Urinary bladder (tissue), 4 donors: ENCODE measurements around the gene MYH9. TPM values are rescaled to one million over a fixed set of nuclear protein-coding genes. Genes with fewer than 3 reads are reported as not detected.

ENCODE experiments used
- DNase-seq: peaks from one replicate; pipeline ENCODE4 v3.0.0-alpha.2; 2015; ENCODE audit errors: extremely low spot score
- H3K27ac ChIP-seq: one replicate; pipeline ENCODE4 v1.5.1; 2013; ENCODE audit warnings: low read depth, mild to moderate bottlenecking, moderate library complexity
- H3K36me3 ChIP-seq: one replicate; pipeline ENCODE4 v1.6.1; 2013; ENCODE audit warnings: mild to moderate bottlenecking, moderate library complexity; ENCODE audit not compliant: insufficient read depth
- H3K4me1 ChIP-seq: one replicate; pipeline ENCODE4 v1.6.1; 2013; ENCODE audit warnings: mild to moderate bottlenecking, moderate library complexity; ENCODE audit not compliant: insufficient read depth
- H3K4me3 ChIP-seq: one replicate; pipeline ENCODE4 v1.5.1; 2013; ENCODE audit warnings: low read depth, low read length
- WGBS: extraction: QIAGEN DNeasy Blood & Tissue Kit; methylation state at CpG from one replicate; pipeline ENCODE4 v1.1.7; 2013; 5-methylcytosine and 5-hydroxymethylcytosine counted together
- polyA plus RNA-seq: library from polyadenylated mRNA; stranded (reverse); fragments of 200-250 nt; gene quantifications from one replicate; pipeline ENCODE4 v1.2.3, GENCODE V29; 2013
- total RNA-seq: library from RNA; depleted of rRNA; stranded (reverse); fragments of >200 nt; gene quantifications from one replicate; pipeline ENCODE4 v1.2.3, GENCODE V29; 2014
- donor health status: healthy with polysubstance abuse.
- donor health status: healthy.

Gene MYH9
- total and polyA plus RNA-seq, 2 donors: 150 to 258 TPM

DNA sequence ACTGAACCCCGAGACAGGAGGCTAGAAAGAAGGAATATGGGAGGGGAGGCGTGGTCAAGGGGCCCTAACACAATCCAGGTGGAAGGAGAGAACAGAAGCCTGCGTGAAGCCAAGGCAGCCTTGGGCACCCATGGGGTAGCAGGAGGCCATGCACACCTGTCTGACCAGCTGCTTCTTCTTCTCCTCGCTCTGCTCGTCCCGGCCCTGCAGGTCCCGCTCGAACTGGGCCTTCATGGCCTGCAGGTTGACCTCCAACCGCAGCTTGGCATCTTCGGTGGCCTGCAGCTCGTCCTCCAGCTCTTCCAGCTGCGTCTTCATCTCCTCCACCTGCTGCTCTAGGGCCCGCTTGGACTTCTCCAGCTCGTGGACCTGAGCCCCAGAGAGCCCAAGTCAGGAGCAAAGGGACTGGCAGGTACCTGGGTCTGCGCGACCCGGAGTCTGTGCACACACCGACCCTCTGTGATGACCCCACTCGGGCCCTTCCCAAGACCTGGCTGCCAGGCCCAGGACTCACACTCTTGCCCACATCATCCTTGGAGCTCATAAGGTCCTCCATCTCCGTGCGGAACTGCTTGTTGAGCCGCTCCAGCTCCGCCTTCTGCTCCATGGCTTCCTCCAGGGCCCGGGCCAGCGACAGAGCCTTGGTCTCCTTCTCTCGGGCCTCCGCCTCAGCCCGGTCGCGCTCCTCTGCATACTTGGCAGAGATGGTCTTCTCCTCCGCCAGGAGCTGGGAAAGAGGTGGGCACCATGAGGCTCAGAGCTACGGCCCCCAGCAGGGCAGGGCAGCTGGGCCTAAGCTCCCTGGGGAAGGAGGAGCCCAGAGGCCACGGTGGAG lies 99.0 kb downstream of the MYH9 start:
- Histone ChIP-seq H3K27ac (no peak overlapping the region), H3K36me3 (peaks cover 26% of the 10 kb centered on the region), H3K4me1 (no peaks in the 10 kb centered on the region), H3K4me3 (no peak overlapping the region)
- no peak for DNase-seq
- WGBS: 85% methylated on average over 33 of the region's 33 CpGs

DNA sequence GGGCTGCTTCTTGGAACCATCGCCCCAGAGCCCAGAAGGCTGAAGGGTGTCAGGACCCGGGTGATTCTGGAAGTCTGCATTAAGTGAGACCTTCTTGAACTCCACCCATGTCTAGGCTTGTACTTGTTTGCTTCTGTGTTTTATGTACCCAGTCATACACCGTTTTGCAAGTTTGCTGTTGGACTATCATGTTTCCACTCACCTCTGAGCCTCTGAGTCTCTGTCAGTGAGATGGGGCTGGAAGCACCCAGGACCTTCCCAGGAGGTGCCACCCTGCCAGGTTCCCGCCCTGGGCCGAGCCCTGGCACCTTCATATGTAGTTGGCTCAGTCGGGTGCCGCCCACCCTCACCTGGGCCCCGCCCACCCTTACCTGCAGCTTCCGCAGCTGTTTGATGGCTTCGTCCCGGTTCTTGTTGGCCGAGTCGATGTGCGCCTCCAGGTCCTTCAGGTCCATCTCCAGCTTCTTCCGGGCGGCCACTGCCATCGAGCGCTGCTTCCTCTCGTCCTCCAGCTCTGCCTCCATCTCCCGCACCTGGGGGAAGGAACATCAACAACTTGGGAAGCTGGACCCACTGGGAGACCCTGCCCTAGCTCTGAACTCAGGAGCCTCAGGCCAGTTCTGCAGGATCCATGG lies 99.8 kb downstream of the MYH9 start:
- WGBS: 86% methylated on average over 20 of the region's 20 CpGs
- no peak for DNase-seq
- Histone ChIP-seq H3K36me3 (peaks cover 20% of the 10 kb centered on the region), H3K4me3 (no peak overlapping the region), H3K4me1 (no peaks in the 10 kb centered on the region), H3K27ac (no peak overlapping the region)

DNA sequence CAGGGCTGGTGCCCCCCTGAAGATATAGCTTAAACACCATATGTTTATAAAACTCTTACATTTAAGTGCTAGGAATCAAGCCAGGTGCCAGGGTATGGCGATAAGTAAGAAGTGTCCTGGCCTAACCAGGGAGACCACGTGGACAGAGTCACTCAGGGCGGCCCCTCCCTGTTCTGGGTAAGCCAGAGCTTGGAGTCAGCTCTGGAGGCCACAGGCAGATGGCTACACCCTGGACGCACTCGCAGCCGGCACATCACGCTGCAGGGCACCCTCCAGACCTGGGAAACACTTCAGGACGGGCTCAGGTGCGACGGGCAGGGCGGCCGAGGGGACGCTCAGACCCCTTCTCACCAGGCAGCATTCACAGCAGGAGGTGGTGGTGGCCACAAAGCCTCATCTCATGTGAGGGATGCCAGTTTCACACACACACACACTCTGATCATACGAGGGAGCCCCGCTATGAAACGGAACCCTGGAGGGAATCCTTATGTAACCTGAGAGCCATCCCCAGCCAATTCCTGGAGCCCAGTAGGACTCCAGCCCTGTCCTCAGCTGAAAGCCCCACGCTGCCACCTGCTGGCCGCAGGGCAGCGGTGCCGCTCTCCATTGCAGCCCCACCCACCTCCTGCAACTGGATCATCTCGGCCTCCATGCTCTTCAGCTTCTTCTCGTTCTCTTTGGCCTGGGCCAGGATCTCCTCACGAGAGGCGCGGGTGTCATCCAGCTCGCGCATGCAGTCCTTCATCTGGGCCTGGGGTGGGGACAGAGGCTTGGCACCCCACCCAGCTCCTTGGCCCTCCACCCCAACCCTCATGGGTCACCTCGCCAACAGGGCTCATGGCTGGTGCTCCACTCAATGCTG lies 101.4 kb downstream of the MYH9 start:
- WGBS: 52% methylated on average over 28 of the region's 28 CpGs
- DNase-seq: no peak
- Histone ChIP-seq H3K4me3 (no peak overlapping the region), H3K4me1 (no peaks in the 10 kb centered on the region), H3K36me3 (peaks cover 16% of the 10 kb centered on the region), H3K27ac (peak overlapping the region; percentile 28)

DNA sequence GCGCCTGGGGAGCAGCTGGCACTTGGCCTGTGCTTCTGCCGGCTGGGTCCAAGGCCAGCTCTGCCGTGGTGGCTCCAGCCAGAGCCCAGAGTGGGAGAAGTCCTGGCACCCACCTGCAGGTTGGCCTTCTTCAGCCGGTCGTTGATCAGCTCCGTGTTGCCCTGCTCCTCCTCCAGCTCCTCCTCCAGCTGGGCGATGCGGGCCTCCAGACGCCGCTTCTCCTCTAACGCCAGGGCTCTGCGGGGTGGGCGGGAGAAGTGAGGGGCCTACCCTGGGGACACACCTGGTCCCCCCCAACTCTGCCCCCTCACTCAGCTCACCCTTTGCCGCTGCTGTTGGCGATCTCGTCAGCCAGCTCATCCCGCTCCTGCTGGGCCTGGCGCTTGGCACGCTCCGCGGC lies 102.2 kb downstream of the MYH9 start:
- Histone ChIP-seq H3K36me3 (peaks cover 16% of the 10 kb centered on the region), H3K27ac (no peak overlapping the region)

DNA sequence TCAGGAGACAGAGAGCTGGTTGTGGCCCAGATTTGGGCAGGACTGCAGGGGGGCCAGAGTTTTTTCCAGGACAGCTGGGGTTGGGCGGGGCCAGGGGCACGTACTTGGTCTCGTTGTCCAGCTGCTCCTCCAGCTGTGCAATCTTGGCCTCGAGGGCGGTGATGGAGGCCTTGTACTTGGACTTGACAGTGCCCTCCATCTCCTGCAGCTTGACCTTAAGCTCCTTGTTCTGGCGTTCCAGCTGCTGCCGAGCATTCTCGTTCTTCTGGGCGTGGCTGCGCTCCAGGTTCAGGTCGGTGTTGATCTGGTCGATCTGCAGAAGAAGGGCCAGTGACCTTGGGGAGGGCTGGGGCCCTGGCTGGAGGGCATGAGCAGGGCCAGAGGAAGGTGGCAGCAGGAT lies 102.8 kb downstream of the MYH9 start:
- no peak for DNase-seq
- Histone ChIP-seq H3K36me3 (peaks cover 16% of the 10 kb centered on the region), H3K27ac (no peak overlapping the region), H3K4me3 (no peak overlapping the region), H3K4me1 (no peaks in the 10 kb centered on the region)
- WGBS: 61% methylated on average over 12 of the region's 12 CpGs

More for the DNA sequence above, 102.2 kb downstream of the MYH9 start:
- Histone ChIP-seq H3K4me3 (no peak overlapping the region), H3K4me1 (no peaks in the 10 kb centered on the region)
- 81% methylated on average over 21 of the region's 21 CpGs for WGBS
- DNase-seq: no peak

DNA sequence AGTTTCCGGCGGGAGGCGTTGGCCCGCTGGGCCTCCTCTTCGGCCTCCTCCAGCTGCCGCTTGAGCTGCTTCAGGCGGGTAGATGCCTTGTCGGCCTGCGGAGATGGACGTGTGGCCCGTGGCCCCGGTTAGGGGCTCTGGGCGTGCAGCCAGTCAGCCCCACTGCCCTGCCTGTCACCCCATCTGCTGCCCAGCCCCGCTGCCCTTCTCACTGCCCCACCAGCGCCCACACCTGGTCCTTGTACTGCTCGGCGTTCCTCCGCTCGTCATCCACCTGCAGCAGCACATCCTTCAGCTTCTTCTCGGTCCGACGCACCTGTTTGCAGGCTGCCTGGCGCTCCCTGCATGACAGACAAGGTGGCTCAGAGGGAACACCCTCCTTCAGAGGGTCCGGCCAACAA lies 103.6 kb downstream of the MYH9 start:
- 91% methylated on average over 24 of the region's 24 CpGs for WGBS
- Histone ChIP-seq H3K4me3 (no peak overlapping the region), H3K36me3 (peaks cover 16% of the 10 kb centered on the region), H3K27ac (peak overlapping the region; percentile 28), H3K4me1 (no peaks in the 10 kb centered on the region)
- DNase-seq: no peak

DNA sequence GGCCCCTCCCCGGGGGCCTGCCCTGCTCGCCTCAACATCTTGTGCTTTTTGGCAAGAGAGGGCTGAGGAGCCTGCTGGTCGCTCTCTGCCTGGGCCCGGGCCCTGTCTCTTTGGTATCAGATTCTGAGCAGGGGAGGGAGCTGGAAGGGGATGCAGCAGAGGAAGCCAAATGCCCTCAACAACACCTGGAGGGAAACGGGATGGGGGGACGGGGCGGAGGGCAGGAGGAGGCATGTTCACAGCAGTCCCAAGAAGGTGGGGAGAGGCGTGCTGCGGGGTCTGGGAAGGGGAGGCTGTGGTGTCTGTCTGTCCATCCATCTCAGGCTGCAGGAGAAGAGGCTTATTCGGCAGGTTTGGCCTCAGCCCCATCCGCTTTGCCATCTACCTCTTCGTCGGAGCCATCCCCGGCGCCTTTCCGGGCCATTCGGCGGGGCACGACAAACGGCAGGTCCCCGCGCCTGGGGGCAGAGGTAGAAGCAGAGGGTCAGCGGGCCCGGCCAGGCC lies 105.4 kb downstream of the MYH9 start:
- Histone ChIP-seq H3K4me1 (no peaks in the 10 kb centered on the region), H3K27ac (no peak overlapping the region), H3K36me3 (peaks cover 12% of the 10 kb centered on the region), H3K4me3 (no peak overlapping the region)
- no peak for DNase-seq
- WGBS: 81% methylated on average over 24 of the region's 24 CpGs

DNA sequence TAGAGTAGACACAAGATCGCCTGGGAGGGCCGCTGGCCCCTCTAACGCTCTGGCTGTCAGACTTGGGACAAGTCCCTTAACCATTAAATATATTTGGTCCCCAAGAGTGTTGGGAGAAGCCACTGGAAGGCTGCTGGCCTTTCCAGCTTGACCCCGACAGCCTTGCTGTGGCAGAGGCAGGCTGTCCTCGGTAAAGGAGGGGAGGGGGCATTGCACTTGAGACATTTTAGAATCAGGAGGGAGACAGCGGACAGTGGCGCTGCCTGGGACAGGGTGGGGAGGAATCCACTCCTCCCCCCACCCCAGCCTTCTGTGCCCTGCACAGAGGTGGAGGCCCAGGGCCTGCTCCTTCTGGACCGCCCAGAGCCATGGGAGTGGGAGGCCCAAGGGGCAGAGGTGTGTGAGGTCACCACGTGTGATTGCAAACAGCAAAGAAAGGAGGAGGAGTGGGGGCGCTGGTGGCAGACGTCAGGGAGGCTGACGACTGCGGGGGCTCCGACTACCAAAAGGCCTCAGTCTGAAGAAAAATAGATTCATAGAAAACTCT lies 105.9 kb downstream of the MYH9 start:
- Histone ChIP-seq H3K4me3 (no peak overlapping the region), H3K27ac (peak overlapping the region; percentile 19), H3K4me1 (no peaks in the 10 kb centered on the region), H3K36me3 (peaks cover 11% of the 10 kb centered on the region)
- WGBS: 76% methylated on average over 14 of the region's 14 CpGs
- no peak for DNase-seq

DNA sequence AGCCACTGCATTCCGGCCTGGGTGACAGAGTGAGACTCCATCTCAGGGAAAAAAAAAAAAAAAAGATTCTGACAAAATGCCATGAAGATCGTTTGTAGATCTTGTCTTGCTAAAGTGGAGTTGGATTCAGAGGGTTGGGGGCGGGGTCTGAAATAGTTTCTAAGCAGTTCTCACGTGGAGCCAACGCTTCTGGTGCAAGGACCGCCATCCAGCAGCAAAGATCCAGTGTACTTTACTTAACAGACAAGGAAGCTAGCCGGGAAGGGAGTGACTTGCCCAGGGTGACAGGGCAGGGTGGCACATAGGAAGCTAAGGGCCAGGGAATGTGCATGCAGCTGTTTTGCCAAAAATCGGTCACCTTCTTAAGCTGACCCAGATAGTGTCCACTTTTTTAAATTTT lies 107.4 kb downstream of the MYH9 start:
- no peak for DNase-seq
- H3K36me3 ChIP-seq: peaks cover 10% of the 10 kb centered on the region

DNA sequence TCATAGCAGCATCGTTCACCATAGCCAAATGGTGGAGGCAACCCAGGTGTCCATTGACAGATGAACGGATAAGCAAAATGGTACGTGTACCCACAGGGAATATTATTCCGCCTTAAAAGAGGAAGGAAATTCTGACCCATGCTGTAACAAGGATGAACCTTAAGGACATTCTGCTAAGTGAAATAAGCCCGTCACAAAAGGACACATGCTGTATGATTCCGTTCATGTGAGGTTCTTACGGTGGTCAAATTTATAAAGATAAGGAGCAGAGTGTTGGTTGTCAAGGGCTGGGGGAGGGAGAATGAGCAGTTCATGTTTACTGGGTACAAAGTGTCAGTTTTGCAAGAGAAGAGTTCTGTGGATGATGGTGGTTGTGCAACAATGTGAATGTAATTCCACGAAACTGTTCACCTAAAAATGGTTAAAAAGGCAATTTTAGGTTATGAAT lies 108.5 kb downstream of the MYH9 start:
- H3K36me3 ChIP-seq: peaks cover 6% of the 10 kb centered on the region
- 63% methylated on average over 8 of the region's 8 CpGs for WGBS
- no peaks in the 10 kb centered on the region for H3K4me1 ChIP-seq
- no peak overlapping the region for H3K27ac ChIP-seq
- DNase-seq: no peak
- no peak overlapping the region for H3K4me3 ChIP-seq

More for the DNA sequence above, 107.4 kb downstream of the MYH9 start:
- Histone ChIP-seq H3K4me3 (no peak overlapping the region), H3K4me1 (no peaks in the 10 kb centered on the region), H3K27ac (no peak overlapping the region)
- WGBS: 58% methylated on average over 8 of the region's 8 CpGs

DNA sequence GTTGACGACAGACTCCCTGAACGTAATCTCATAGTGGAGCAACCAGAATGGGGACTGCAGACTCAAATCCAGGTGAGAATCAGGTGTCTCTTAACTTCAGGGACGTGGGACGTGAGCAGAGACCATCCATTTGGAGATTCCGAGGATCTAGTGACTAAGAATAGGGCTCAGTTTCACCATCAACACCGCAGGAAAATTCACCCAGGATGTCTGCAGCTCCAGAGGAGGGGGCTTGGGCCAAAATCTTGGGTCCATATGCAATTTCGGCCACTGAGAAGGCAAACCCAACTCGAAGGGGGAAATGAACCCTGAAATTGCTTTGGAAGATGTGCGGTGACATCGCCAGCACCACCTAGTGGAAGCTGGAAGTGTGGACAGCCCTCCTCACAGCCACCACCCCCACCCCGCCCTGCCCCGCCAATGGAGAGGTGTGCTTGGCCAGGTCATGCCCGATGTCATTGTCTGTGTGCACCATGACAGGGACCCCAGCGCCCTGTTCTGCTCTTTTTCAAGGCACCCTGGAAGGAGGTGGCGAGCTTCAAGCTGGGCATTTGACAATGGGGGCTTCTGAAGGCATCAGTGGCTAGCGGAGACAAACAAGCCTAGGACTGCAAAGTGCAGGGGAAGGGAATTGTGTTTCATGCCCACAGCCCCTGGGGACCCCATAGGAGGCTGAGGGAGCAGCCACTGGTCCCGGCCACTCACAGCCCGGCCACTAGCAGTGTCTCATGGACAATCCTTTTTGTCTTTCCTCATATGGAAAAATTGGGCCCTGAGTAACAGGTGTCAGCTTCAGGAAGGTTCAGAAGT lies 110.1 kb downstream of the MYH9 start:
- H3K36me3 ChIP-seq: peaks cover 4% of the 10 kb centered on the region
- no peak overlapping the region for H3K27ac ChIP-seq
- no peaks in the 10 kb centered on the region for H3K4me1 ChIP-seq
- H3K4me3 ChIP-seq: no peak overlapping the region
- DNase-seq: no peak
- WGBS: 27% methylated on average over 18 of the region's 18 CpGs

DNA sequence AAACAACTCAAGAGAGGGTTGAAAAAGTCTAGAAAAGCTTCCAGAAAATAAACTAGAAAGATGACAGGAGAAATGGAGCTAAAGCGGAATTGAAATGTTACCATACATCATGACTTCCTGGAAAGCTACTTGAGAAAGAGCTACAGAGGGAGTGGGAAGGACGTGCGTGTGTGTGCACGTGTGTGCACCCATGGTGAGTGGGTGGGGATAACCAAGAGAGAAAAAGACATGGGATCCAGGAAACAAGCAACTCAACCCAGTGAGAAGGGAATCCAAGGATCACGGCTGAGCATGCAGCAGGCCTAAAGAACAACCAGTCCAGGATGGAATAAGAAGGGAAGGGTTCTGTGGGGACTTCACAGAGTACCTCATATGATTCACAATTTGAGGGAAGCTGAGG lies 113.2 kb downstream of the MYH9 start:
- no peak overlapping the region for H3K27ac ChIP-seq
- no peaks in the 10 kb centered on the region for H3K4me1 ChIP-seq
- WGBS: 89% methylated on average over 5 of the region's 5 CpGs
- H3K36me3 ChIP-seq: no peaks in the 10 kb centered on the region
- no peak for DNase-seq
- no peak overlapping the region for H3K4me3 ChIP-seq
